Endothelial cell of umbilical vein (primary cell): ENCODE data around the gene PIMREG. TPM values are rescaled to one million over a fixed set of nuclear protein-coding genes. Genes with fewer than 3 reads are reported as not detected.

Experiments
- BruUV-seq: library from RNA; stranded (reverse); fragments of 400-500 nt; replicated peaks from 2 replicates; lab custom pipeline; 2021; lab: Mats Ljungman, UMichigan
- CTCF ChIA-PET: fragments of 300-600, 350-600 bp; sonication (Branson Sonifier 250); formaldehyde crosslinking; loops from one replicate; lab custom pipeline; 2021; ENCODE audit warnings: antibody characterized with exemption, inconsistent platforms; lab: Charles Lee
- POLR2A ChIA-PET: fragments of 300-600, 350-600 bp; sonication (Branson Sonifier 250); formaldehyde crosslinking; loops from one replicate; lab custom pipeline; 2021; ENCODE audit warnings: antibody characterized with exemption, inconsistent platforms; lab: Charles Lee
- DNase-seq: peaks from one replicate; pipeline ENCODE4 v3.0.0-alpha.2; 2011; ENCODE audit warnings: low read depth, low spot score
- FAIRE-seq: peaks from 2 replicates; lab custom pipeline; 2011; peaks lifted over from hg19 to GRCh38; lab: Jason Lieb, UNC
- H2AFZ ChIP-seq: 2 replicates; pipeline ENCODE4 v1.6.0; 2012; ENCODE audit warnings: low read depth, low read length, control low read depth, inconsistent platforms
- H3K27ac ChIP-seq: 2 replicates; pipeline ENCODE4 v1.5.1; 2011; ENCODE audit warnings: low read depth, mild to moderate bottlenecking, control low read depth, low read length, moderate library complexity; ENCODE audit not compliant: insufficient read depth
- H3K27me3 ChIP-seq, 2 experiments: 2 replicates each; pipeline versions ENCODE4 v1.6.0 to v1.6.1; 2011; ENCODE audit warnings: low read length in 2 of 2, mixed read lengths in 1 of 2; ENCODE audit not compliant: control insufficient read depth in 2 of 2, insufficient read depth in 2 of 2
- H3K36me3 ChIP-seq, 2 experiments: 2 replicates in 1 of 2; 3 replicates in 1 of 2; pipeline ENCODE4 v1.5.1; 2011; ENCODE audit warnings: low read length in 2 of 2, mild to moderate bottlenecking in 1 of 2, moderate library complexity in 1 of 2; ENCODE audit not compliant: control insufficient read depth in 2 of 2, insufficient read depth in 2 of 2; ENCODE audit errors: extremely low read depth in 1 of 2
- H3K4me1 ChIP-seq: 3 replicates; pipeline ENCODE4 v1.5.1; 2011; ENCODE audit warnings: mild to moderate bottlenecking, low read length; ENCODE audit not compliant: control insufficient read depth, insufficient read depth; ENCODE audit errors: extremely low read depth
- H3K4me2 ChIP-seq: 2 replicates; pipeline ENCODE4 v1.6.1; 2011; ENCODE audit warnings: low read length, control low read depth, mixed read lengths; ENCODE audit not compliant: insufficient read depth
- H3K4me3 ChIP-seq, 3 experiments: fragments of 200-600 bp in 1 of 3; sonication (generic), shearing (Covaris generic) in 1 of 3; replicated peaks in 1 of 3; 2 replicates each; pipeline ENCODE4 v1.5.1; 2011 to 2016; ENCODE audit warnings: control low read depth in 3 of 3, low read length in 3 of 3, mild to moderate bottlenecking in 2 of 3, inconsistent platforms in 1 of 3, low read depth in 1 of 3, moderate library complexity in 1 of 3; ENCODE audit not compliant: insufficient read depth in 1 of 3
- H3K79me2 ChIP-seq: 2 replicates; pipeline ENCODE4 v1.6.0; 2012; ENCODE audit warnings: low read length, inconsistent platforms; ENCODE audit not compliant: control insufficient read depth, insufficient read depth
- H3K9ac ChIP-seq: replicated peaks from 2 replicates; pipeline ENCODE3; 2011; ENCODE audit warnings: low read length, control low read depth; ENCODE audit not compliant: insufficient read depth; ENCODE audit errors: extremely low read depth
- H3K9me1 ChIP-seq: replicated peaks from 3 replicates; pipeline ENCODE4 v1.6.0; 2011; ENCODE audit warnings: mild to moderate bottlenecking, low read length; ENCODE audit not compliant: control insufficient read depth, insufficient read depth; ENCODE audit errors: extremely low read depth
- H3K9me3 ChIP-seq: replicated peaks from 2 replicates; pipeline ENCODE4 v1.5.1; 2012; ENCODE audit warnings: low read length, inconsistent platforms; ENCODE audit not compliant: control insufficient read depth, insufficient read depth
- H4K20me1 ChIP-seq: replicated peaks from 2 replicates; pipeline ENCODE3; 2011; ENCODE audit warnings: mild to moderate bottlenecking, low read length; ENCODE audit not compliant: control insufficient read depth, insufficient read depth; ENCODE audit errors: extremely low read depth
- CTCF ChIP-seq, 2 donors: IDR thresholded peaks; 1 replicate in 1 of 2; 2 replicates in 1 of 2; pipeline ENCODE4 v1.5.1; 2011; ENCODE audit warnings: low read length in 2 of 2, mild to moderate bottlenecking in 2 of 2, moderate library complexity in 2 of 2, control low read depth in 1 of 2, inconsistent platforms in 1 of 2, low read depth in 1 of 2; ENCODE audit not compliant: insufficient read depth in 1 of 2; ENCODE audit errors: extremely low read depth in 1 of 2
- EZH2 ChIP-seq: IDR thresholded peaks from 2 replicates; pipeline ENCODE4 v1.6.1; 2012; ENCODE audit warnings: borderline replicate concordance, low read depth, mild to moderate bottlenecking, moderate library complexity, low read length, inconsistent platforms; ENCODE audit not compliant: severe bottlenecking
- FOS ChIP-seq: IDR thresholded peaks from 2 replicates; pipeline ENCODE4 v1.6.1; 2011; ENCODE audit warnings: mild to moderate bottlenecking, low read length, moderate library complexity, borderline replicate concordance; ENCODE audit not compliant: insufficient read depth
- GATA2 ChIP-seq: IDR thresholded peaks from 2 replicates; pipeline ENCODE4 v1.7.0; 2011; ENCODE audit warnings: low read depth, mild to moderate bottlenecking, moderate library complexity, mixed read lengths, low read length; ENCODE audit not compliant: insufficient read length, insufficient read depth
- JUN ChIP-seq: IDR thresholded peaks from 2 replicates; pipeline ENCODE4 v1.6.1; 2011; ENCODE audit warnings: borderline replicate concordance, low read depth; ENCODE audit not compliant: insufficient read length, insufficient read depth
- MAX ChIP-seq: IDR thresholded peaks from 2 replicates; pipeline ENCODE4 v1.6.1; 2011; ENCODE audit not compliant: insufficient read depth, insufficient read length
- MYC ChIP-seq: IDR thresholded peaks from one replicate; pipeline ENCODE4 v1.6.1; 2011; ENCODE audit warnings: mild to moderate bottlenecking, low read depth, low read length
- POLR2A ChIP-seq: IDR thresholded peaks from 2 replicates; pipeline ENCODE4 v1.6.1; 2012; ENCODE audit warnings: low read depth, mild to moderate bottlenecking, control low read depth, low read length
- POLR2AphosphoS5 ChIP-seq: IDR thresholded peaks from 2 replicates; pipeline ENCODE4 v1.6.1; 2012; ENCODE audit warnings: low read depth, mild to moderate bottlenecking, control low read depth, low read length, moderate library complexity; ENCODE audit not compliant: insufficient read depth
- dilution Hi-C: fragments of 300-500 bp; cut with MboI; formaldehyde crosslinking; loops from one replicate; pipeline ENCODE4 v1.15.0; 2019; ENCODE audit warnings: low sequenced_read_pairs; ENCODE audit not compliant: extremely low pct_ligation_motif_present
- intact Hi-C: fragments of 100-400 bp; cut with micrococcal nuclease; formaldehyde crosslinking; loops from one replicate; pipeline ENCODE4 v1.10.0; 2022
- polyA plus RNA-seq, 4 experiments: library from polyadenylated mRNA; depleted of rRNA in 3 of 4; stranded (reverse) in 3 of 4; unstranded in 1 of 4; fragments of >200 nt; gene quantifications; 2 replicates each; pipeline versions ENCODE4 v1.2.1 to v1.2.3, GENCODE V29; 2011 to 2012; ENCODE audit warnings: missing spikeins in 1 of 4
- total RNA-seq: library from RNA; stranded (reverse); gene quantifications from 2 replicates; pipeline ENCODE4 v1.2.3, GENCODE V29; 2021

PIMREG gene
- total and polyA plus RNA-seq, 2 donors (not counting 3 experiments of a cell fraction or from before 2014, with no cell fraction given) = 26.3 to 37.7 TPM

- no peak overlapping the region for H2AFZ ChIP-seq
- no peak overlapping the region for H3K4me2 ChIP-seq
- ChIA-PET POLR2A (no interaction called here), CTCF (interaction anchor here (1.0 to 1.2 kb wide), 2 partner anchors 11 to 24 kb away, joined by 3 read pairs; no protein-coding TSS in a partner anchor)
- no peak for TF ChIP-seq POLR2AphosphoS5
- TF ChIP-seq POLR2A = no peak
- no peak for TF ChIP-seq JUN
- TF ChIP-seq FOS = no peak
- TF ChIP-seq EZH2 = no peak
- no peak for TF ChIP-seq CTCF (IDR thresholded peaks at IDR 0.05; ENCODE audit: extremely low read depth in 1 of 2, insufficient read depth in 1 of 2, low read depth in 1 of 2, low read length in 2 of 2)
- TF ChIP-seq MYC = no peak
- no peak for TF ChIP-seq GATA2
- no peak for TF ChIP-seq MAX
- H3K79me2 ChIP-seq = no peaks in the 10 kb centered on the region
- H3K4me1 ChIP-seq = no peaks in the 10 kb centered on the region
- no peak overlapping the region for H3K27ac ChIP-seq
- intact Hi-C loops = no loop called here
- H3K9me1 ChIP-seq = no peaks in the 10 kb centered on the region
- FAIRE-seq = no peak
- no peaks in the 10 kb centered on the region for H3K36me3 ChIP-seq
- H3K27me3 ChIP-seq = no peaks in the 10 kb centered on the region
- no peaks in the 10 kb centered on the region for H4K20me1 ChIP-seq
- no peak overlapping the region for H3K4me3 ChIP-seq
- H3K9me3 ChIP-seq = no peaks in the 10 kb centered on the region
- dilution Hi-C loops = no loop called here
- H3K9ac ChIP-seq = no peak overlapping the region
- no peak for DNase-seq
- no TSS peak for BruUV-seq
Measured at GRCh38 chr17:6496640-6497441, 52.6 kb downstream of the PIMREG start.
